ENCODE results near the gene KRTDAP. TPM values are rescaled to one million over a fixed set of nuclear protein-coding genes. Genes with fewer than 3 reads are reported as not detected.
"Not testable (repeated sequence)": the region's sequence is repeated elsewhere in the genome, so short reads cannot be mapped to it uniquely, and the experiment has no call there.

The KRTDAP gene
- total RNA-seq, 2 experiments from 2014 or later = not detected

DNA sequence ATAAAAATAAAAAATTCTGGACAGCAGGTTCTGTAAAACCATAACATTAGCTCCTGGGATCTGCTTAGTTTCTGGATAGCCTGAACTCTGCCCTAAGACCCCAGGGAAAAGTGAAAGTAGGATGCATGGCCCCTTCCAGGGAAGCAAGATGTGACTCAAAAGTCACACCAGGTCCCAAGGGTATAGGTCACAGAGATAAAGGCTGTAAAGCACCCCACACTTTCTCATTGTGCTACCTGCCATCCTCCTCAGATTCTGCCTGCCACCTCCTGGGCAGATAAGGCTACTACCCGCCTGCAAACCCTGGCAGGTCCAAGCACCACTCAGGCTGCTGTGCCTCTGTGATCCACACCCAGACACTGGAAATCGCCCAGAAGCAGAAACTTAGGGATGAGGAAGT is 21.6 kb downstream of the KRTDAP start:
- CTCF ChIA-PET = interaction anchor here (0.6 to 6.2 kb wide), 18 partner anchors 9 to 121 kb away, joined by 3 to 76 read pairs (median 6); partner anchors contain the start of genes FFAR1 and FFAR3
- DNase-seq (peak; percentile 81), ATAC-seq (peak; percentile 99)
- peaks cover 3% of the 10 kb centered on the region for H3K27me3 Mint-ChIP-seq
- peaks cover 7% of the 10 kb centered on the region for H3K4me1 Mint-ChIP-seq
- H3K27ac Mint-ChIP-seq = no peak overlapping the region
- H3K36me3 Mint-ChIP-seq = no peaks in the 10 kb centered on the region
- H3K4me3 Mint-ChIP-seq = no peak overlapping the region
- H3K9me3 Mint-ChIP-seq (ENCODE audit: low read depth) = no peaks in the 10 kb centered on the region

DNA sequence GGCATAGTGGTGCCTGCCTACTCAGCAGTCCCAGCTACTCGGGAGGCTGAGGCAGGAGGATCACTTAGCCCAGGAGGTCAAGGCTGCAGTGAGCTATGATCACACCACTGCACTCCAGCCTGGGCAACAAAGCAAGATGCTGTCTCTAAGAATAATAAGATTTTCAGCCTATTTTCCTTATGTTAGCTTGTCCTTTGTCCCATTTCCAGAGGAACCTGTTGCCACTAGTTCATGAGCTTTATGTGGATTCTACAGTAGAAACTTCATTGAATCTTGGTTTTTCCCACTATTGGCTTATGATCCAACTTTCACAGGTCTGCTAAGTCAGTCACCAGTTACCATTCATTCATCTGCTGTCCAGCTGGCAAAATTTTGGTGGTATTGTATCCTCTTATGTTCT is 24.0 kb downstream of the KRTDAP start:
- H3K9me3 Mint-ChIP-seq (ENCODE audit: low read depth) = no peaks in the 10 kb centered on the region
- H3K4me3 Mint-ChIP-seq = no peak overlapping the region
- H3K27me3 Mint-ChIP-seq = peaks cover 3% of the 10 kb centered on the region
- H3K4me1 Mint-ChIP-seq = peaks cover 24% of the 10 kb centered on the region
- peaks cover 3% of the 10 kb centered on the region for H3K36me3 Mint-ChIP-seq
- CTCF ChIA-PET = interaction anchor here (0.6 to 6.2 kb wide), 4 partner anchors 109 to 1038 kb away, joined by 3 to 76 read pairs (median 10); partner anchors contain the start of genes FFAR3 and UBA2
- ATAC-seq (no peak), DNase-seq (no peak)
- H3K27ac Mint-ChIP-seq = no peak overlapping the region

DNA sequence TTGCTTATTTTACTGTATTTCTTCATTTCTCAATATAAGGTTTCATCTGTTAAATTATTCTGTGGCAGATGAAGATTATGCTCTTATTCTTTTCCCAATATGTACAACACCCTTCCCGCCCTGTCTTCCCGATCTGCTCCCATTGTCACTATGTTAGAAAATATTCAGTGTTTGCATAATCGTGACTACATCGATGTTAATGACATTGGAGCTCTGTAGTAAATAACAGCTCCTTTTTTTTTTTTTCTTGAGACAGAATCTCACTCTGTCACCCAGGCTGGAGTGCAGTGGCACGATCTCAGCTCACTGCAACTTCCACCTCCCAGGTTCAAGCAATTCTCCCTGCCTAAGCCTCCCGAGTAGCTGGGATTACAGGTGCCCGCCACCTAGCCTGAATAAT is 27.3 kb downstream of the KRTDAP start:
- not testable (repeated sequence) for H3K27me3 Mint-ChIP-seq; H3K9me3 Mint-ChIP-seq (ENCODE audit: low read depth); H3K36me3 Mint-ChIP-seq; DNase-seq
- H3K4me1 Mint-ChIP-seq = peaks cover 35% of the 10 kb centered on the region
- CTCF ChIA-PET = interaction anchor here (0.7 to 3.1 kb wide), 13 partner anchors 10 to 116 kb away, joined by 3 to 28 read pairs (median 4); partner anchors contain the start of gene FFAR1
- H3K27ac Mint-ChIP-seq = peak overlapping the region; percentile 91
- peak; percentile 29 for ATAC-seq
- H3K4me3 Mint-ChIP-seq = peak overlapping the region; percentile 55

DNA sequence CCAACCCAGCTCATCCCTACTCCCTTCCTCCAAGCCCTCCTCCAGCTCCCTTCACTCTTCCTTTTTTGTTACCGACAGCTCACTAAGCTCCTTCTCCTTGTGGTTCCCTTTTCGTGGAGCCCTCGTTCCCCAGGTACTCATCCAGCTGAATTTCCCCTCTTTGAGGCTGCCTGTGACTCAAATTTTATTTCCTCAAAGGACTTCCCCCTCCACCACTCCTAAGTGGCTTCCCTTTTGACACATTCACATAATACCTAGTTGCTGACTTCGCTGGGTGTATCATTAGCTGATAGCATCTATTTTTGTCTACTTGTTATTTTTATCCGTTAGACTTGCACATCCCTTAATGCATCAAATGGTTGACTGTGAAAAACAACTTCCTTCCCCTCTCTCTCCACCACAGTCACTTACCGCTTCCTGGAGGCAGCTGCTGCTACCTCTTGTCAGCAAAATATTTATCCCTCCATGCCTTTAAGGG is 27.7 kb downstream of the KRTDAP start:
- peak overlapping the region; percentile 91 for H3K27ac Mint-ChIP-seq
- H3K4me3 Mint-ChIP-seq = peak overlapping the region; percentile 55
- peak; percentile 86 for DNase-seq
- ATAC-seq = peak; percentile 95
- H3K36me3 Mint-ChIP-seq = peaks cover 3% of the 10 kb centered on the region
- H3K4me1 Mint-ChIP-seq = peaks cover 35% of the 10 kb centered on the region
- CTCF ChIA-PET = interaction anchor here (0.6 to 3.1 kb wide), 13 partner anchors 10 to 348 kb away, joined by 3 to 28 read pairs (median 3); partner anchors contain the start of gene FFAR1
- H3K9me3 Mint-ChIP-seq (ENCODE audit: low read depth) = no peaks in the 10 kb centered on the region
- H3K27me3 Mint-ChIP-seq = peaks cover 3% of the 10 kb centered on the region

DNA sequence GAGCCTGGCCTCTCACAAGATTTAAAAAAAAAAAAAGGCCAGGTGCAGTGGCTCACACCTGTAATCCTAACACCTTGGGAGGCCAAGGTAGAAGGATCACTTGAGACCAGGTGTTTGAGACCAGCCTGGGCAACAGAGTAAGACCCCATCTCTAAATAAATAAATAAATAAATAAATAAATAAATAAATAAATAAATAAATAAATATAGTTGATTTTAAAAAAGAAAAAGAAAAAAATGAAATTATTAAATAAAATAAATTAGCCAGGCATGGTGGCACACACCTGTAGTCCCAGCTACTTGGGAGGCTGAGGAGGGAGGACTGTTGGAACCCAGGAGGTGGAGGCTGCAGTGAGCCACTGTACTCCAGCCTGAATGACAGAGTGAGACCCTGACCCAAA is 28.5 kb downstream of the KRTDAP start:
- not testable (repeated sequence) for H3K27me3 Mint-ChIP-seq; H3K27ac Mint-ChIP-seq; H3K36me3 Mint-ChIP-seq; H3K9me3 Mint-ChIP-seq (ENCODE audit: low read depth); DNase-seq; ATAC-seq; H3K4me3 Mint-ChIP-seq
- CTCF ChIA-PET = interaction anchor here (0.9 to 3.1 kb wide), 7 partner anchors 9 to 108 kb away, joined by 3 to 28 read pairs (median 3); no protein-coding TSS in a partner anchor
- peaks cover 38% of the 10 kb centered on the region for H3K4me1 Mint-ChIP-seq

DNA sequence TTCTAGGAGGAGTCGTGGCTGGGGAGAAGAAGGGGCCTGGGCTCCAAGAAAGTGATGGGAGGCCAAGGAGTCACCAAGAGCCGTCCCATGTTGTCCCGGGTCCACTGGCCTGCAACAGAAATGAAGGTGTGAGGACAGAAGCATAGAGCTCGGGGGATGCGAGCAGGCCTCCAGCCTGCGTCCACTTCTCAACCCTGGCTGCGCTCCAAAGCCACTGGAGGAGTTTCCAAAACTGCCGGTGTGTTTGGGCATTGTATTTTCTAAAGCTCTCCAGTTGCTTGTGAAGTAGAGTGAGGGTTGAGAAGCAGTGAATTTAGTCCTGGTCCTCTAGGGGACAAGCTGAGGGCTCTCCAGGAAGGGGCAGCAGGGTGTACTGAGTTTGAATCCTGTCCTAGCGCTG is 29.2 kb downstream of the KRTDAP start:
- no peak for DNase-seq
- Mint-ChIP-seq H3K27me3 (peaks cover 3% of the 10 kb centered on the region), H3K4me3 (no peak overlapping the region), H3K27ac (no peak overlapping the region), H3K36me3 (peaks cover 3% of the 10 kb centered on the region), H3K9me3 (ENCODE audit: low read depth) (no peaks in the 10 kb centered on the region), H3K4me1 (peaks cover 38% of the 10 kb centered on the region)
- ATAC-seq = no peak
- CTCF ChIA-PET = interaction anchor here (1.0 to 2.6 kb wide), 2 partner anchors 8 to 17 kb away, joined by 3 to 11 read pairs; no protein-coding TSS in a partner anchor

DNA sequence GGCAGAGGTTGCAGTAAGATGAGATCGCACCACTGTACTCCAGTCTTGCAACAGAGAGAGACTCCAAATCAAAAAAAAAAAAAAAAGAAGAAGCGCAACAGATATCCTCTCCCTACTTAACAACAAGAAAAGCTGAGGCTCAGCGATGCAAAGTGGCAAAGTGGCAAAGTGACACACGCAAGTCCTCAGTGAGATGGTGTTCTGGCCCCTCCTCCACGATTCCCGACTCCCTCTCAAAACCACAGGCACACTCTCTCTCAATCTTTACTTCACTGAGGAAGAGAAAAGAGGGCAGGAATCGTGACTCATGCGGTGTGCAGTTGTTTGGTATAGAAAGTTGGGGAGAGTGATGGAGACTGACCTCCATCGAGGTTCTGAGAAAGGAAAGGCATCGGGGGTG is 29.7 kb downstream of the KRTDAP start:
- peaks cover 3% of the 10 kb centered on the region for H3K36me3 Mint-ChIP-seq
- H3K27me3 Mint-ChIP-seq = peaks cover 3% of the 10 kb centered on the region
- ATAC-seq (no peak), DNase-seq (no peak)
- H3K4me3 Mint-ChIP-seq = no peak overlapping the region
- H3K4me1 Mint-ChIP-seq = peaks cover 43% of the 10 kb centered on the region
- no peak overlapping the region for H3K27ac Mint-ChIP-seq
- CTCF ChIA-PET = interaction anchor here (1.0 to 1.1 kb wide), 2 partner anchors 8 to 17 kb away, joined by 3 to 6 read pairs; no protein-coding TSS in a partner anchor
- no peaks in the 10 kb centered on the region for H3K9me3 Mint-ChIP-seq (ENCODE audit: low read depth)

DNA sequence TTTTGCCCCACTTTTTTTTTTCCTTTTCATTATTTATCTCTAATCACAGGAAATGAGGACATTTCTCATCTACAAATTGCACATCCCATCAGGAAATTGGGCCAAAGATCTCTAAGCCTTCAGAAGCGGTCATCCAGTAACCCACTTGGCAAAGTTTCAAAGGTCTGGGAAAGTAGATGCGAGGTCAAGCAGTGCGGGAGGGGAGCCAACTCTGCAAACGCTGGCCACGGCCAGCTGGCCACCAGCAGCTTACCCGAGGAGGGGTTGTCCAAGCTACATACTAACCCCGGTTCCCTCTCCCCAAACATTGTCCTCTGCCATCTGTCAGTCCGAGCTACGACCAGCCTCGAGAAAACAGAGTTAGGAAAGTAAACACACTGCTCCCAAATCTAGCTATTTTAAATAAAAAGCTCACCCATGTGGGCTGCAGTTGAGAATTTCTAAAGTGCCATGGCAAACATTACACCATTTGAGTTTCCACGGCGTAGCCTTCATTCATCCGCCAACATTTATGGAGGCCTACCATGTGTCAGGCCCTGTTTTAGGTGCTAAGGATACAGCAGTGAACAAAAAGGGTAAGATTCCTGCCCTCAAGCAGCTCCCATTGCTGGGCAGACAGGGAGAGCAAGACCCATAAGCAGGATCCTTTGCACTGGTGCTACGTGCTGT is 30.7 kb downstream of the KRTDAP start:
- ATAC-seq (no peak), DNase-seq (no peak)
- CTCF ChIA-PET = interaction anchor here (1.1 to 1.3 kb wide), 2 partner anchors 10 to 35 kb away, joined by 3 to 6 read pairs; no protein-coding TSS in a partner anchor
- no peak overlapping the region for H3K27ac Mint-ChIP-seq
- H3K36me3 Mint-ChIP-seq = peaks cover 3% of the 10 kb centered on the region
- H3K4me1 Mint-ChIP-seq = peaks cover 42% of the 10 kb centered on the region
- no peaks in the 10 kb centered on the region for H3K9me3 Mint-ChIP-seq (ENCODE audit: low read depth)
- H3K27me3 Mint-ChIP-seq = no peaks in the 10 kb centered on the region
- no peak overlapping the region for H3K4me3 Mint-ChIP-seq

DNA sequence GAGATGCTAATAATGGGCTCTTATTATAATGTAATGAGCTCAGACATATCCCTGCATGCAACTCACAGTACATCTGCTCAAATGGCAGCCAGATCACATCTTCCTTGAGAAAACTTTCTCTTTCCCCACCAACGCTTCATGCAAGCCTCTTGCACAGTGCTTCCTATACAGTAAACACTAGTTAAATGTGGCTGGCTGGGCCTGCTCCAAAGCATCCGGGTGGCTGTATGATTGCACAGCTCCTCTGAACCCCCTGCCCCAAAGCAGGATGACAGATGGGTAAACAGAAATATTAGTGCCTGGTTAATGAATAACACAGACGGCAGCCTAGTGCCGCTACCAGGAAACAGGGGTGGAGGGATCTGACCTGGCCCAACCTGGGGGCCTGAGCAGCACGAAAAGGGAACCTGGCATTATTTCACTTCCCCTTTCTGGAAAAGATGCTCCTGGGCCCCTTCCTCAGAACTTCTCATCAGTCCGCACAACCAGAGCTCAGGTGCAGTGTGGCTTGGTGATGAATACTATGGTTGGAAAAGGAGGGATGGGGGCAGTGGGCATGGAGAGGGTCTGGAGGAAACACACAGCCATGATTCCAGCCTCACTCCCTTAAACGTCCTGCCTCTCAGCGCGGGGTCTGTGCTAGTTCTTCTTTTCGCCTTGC is 31.4 kb downstream of the KRTDAP start:
- ATAC-seq (no peak), DNase-seq (no peak)
- Mint-ChIP-seq H3K4me3 (no peak overlapping the region), H3K27ac (no peak overlapping the region), H3K9me3 (ENCODE audit: low read depth) (no peaks in the 10 kb centered on the region), H3K4me1 (peaks cover 40% of the 10 kb centered on the region), H3K27me3 (no peaks in the 10 kb centered on the region), H3K36me3 (peaks cover 3% of the 10 kb centered on the region)
- CTCF ChIA-PET = interaction anchor here (1.3 kb wide), 1 partner anchor 36 kb away, joined by 3 read pairs; no protein-coding TSS in a partner anchor

DNA sequence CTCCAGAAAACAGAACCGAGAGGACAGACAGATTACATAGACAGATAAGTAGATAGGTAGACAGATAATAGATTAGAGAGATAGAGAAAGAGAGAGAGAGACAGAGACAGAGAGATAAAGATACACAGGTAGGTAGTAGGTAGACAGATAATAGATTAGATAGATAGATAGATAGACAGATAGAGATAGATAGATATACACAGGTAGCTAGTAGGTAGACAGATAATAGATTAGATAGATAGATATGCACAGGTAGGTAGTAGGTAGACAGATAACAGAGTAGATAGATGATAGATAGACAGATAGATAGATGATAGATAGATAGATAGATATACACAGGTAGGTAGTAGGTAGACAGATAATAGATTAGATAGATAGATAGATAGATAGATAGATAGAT is 32.1 kb downstream of the KRTDAP start:
- CTCF ChIA-PET = interaction anchor here (1.5 kb wide), 1 partner anchor 10 kb away, joined by 4 read pairs; no protein-coding TSS in a partner anchor
- Mint-ChIP-seq H3K27ac (no peak overlapping the region), H3K4me1 (peaks cover 33% of the 10 kb centered on the region), H3K9me3 (ENCODE audit: low read depth) (no peaks in the 10 kb centered on the region), H3K27me3 (peaks cover 1% of the 10 kb centered on the region), H3K36me3 (peaks cover 4% of the 10 kb centered on the region), H3K4me3 (no peak overlapping the region)
- no peak for ATAC-seq
- no peak for DNase-seq

DNA sequence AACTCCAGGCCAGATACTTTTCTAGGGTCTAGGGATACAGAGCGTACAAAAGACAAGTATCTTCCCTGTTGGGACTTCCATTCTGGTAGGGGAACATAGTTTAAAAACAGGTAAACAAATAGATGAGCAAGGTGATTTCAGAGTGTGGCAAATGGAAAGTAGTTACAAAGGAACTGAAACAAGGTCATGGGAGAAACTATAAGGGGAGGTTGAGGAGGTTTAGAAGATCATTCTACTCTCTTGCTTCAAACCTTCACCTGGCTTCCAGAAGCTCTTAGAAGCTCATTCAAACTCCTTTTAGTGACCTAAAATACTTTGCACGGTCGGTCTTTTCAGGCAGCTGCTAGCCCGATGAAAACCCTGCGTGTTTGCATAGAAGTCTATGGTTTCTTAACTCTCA is 33.1 kb downstream of the KRTDAP start:
- no peaks in the 10 kb centered on the region for H3K9me3 Mint-ChIP-seq (ENCODE audit: low read depth)
- no peak overlapping the region for H3K4me3 Mint-ChIP-seq
- DNase-seq (no peak), ATAC-seq (no peak)
- H3K27ac Mint-ChIP-seq = no peak overlapping the region
- peaks cover 2% of the 10 kb centered on the region for H3K36me3 Mint-ChIP-seq
- H3K4me1 Mint-ChIP-seq = peaks cover 28% of the 10 kb centered on the region
- H3K27me3 Mint-ChIP-seq = peaks cover 8% of the 10 kb centered on the region
- CTCF ChIA-PET = interaction anchor here (1.5 kb wide), 1 partner anchor 11 kb away, joined by 4 read pairs; no protein-coding TSS in a partner anchor

DNA sequence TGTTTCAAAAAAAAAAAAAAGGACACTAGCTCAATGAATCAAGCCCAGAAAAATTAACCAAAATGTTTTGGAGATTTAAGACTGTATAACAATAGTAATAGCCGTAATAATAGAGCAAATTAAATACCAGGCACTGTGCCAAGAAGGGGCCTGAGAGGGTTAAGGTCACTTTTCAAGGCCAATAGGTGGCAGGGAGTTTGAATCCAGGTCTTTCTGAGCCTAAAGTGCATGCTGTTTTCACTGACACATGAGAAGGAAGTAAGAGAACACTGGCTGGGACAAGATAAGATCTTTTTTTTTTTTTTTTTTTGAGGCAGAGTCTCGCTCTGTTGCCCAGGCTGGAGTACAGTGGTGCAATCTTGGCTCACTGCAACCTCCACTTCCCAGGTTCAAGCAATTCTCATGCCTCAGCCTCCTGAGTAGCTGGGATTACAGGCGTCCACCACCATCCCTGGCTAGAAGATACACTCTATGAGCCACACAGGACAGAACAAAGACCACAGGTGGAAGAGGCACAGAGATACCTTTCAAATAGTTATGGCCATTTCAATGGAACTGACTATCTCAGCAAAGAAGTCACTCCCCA is 34.6 kb downstream of the KRTDAP start:
- ATAC-seq = no peak
- Mint-ChIP-seq H3K27me3 (peaks cover 8% of the 10 kb centered on the region), H3K27ac (no peak overlapping the region), H3K4me3 (no peak overlapping the region), H3K36me3 (peaks cover 2% of the 10 kb centered on the region), H3K4me1 (peaks cover 31% of the 10 kb centered on the region), H3K9me3 (ENCODE audit: low read depth) (no peaks in the 10 kb centered on the region)
- CTCF ChIA-PET = interaction anchor here (0.7 to 1.0 kb wide), 2 partner anchors 99 to 411 kb away, joined by 3 to 4 read pairs; no protein-coding TSS in a partner anchor
- DNase-seq = no peak

DNA sequence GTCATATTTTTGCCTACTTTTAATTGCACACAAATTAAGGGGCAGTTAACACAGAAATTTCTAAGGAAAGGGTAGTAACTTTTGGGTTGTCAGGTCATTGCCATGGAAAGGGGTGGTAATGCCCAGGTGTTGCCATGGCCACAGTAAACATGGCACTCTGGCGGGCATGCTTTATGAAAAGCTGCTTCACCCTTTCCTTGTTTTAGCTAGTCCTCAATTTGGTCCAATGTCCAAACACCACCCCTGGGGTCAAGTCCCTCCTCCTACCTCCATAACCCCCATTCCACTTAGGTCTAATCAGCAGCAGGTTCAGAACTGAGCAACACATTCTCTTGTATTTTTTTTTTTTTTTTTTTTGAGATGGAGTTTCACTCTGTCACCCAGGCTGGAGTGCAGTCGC is 35.6 kb downstream of the KRTDAP start:
- Mint-ChIP-seq H3K4me3 (no peak overlapping the region), H3K9me3 (ENCODE audit: low read depth) (no peaks in the 10 kb centered on the region), H3K27ac (no peak overlapping the region), H3K27me3 (peaks cover 17% of the 10 kb centered on the region), H3K36me3 (peaks cover 2% of the 10 kb centered on the region), H3K4me1 (peaks cover 32% of the 10 kb centered on the region)
- CTCF ChIA-PET = interaction anchor here (0.7 to 2.7 kb wide), 3 partner anchors 14 to 550 kb away, joined by 4 to 7 read pairs (median 5); no protein-coding TSS in a partner anchor
- ATAC-seq = no peak
- DNase-seq = no peak

Measured in activated CD8-positive, alpha-beta memory T cell treated with anti-CD3 and anti-CD28 coated beads, Interleukin-2, amount 10 ng/mL, durations not matched to agents 7 days and 5 days (primary cell).